ENCODE data around the gene TMEM17. TPM values are rescaled to one million over a fixed set of nuclear protein-coding genes. Genes with fewer than 3 reads are reported as not detected.

Gene TMEM17
- total and polyA plus RNA-seq, 2 donors (not counting 3 experiments of a cell fraction or from before 2014, with no cell fraction given), result 0.91 to 2.0 TPM

- intact Hi-C loops (cut with micrococcal nuclease) (no loop called here), dilution Hi-C loops (cut with MboI; ENCODE audit: extremely low pct_ligation_motif_present, low sequenced_read_pairs) (no loop called here)
- H3K4me2 ChIP-seq (ENCODE audit: insufficient read depth, low read length), result no peak overlapping the region
- H3K4me1 ChIP-seq (ENCODE audit: control insufficient read depth, extremely low read depth, insufficient read depth, low read length), result peaks cover 5% of the 10 kb centered on the region
- no peaks in the 10 kb centered on the region for H3K9me3 ChIP-seq (replicated peaks; ENCODE audit: control insufficient read depth, insufficient read depth, low read length)
- H3K27ac ChIP-seq (ENCODE audit: insufficient read depth, low read depth, low read length), result no peak overlapping the region
- no peak overlapping the region for H2AFZ ChIP-seq (ENCODE audit: low read depth, low read length)
- H3K9me1 ChIP-seq (replicated peaks; ENCODE audit: control insufficient read depth, extremely low read depth, insufficient read depth, low read length), result no peaks in the 10 kb centered on the region
- no peaks in the 10 kb centered on the region for H3K36me3 ChIP-seq (ENCODE audit: control insufficient read depth in 2 of 2, extremely low read depth in 1 of 2, insufficient read depth in 2 of 2, low read length in 2 of 2)
- H3K79me2 ChIP-seq (ENCODE audit: control insufficient read depth, insufficient read depth, low read length), result no peaks in the 10 kb centered on the region
- BruUV-seq (replicated peaks), result no TSS peak
- H4K20me1 ChIP-seq (replicated peaks; ENCODE audit: control insufficient read depth, extremely low read depth, insufficient read depth, low read length), result no peaks in the 10 kb centered on the region
- H3K4me3 ChIP-seq (replicated peaks in 1 of 3; ENCODE audit: insufficient read depth in 1 of 3, low read depth in 1 of 3, low read length in 3 of 3), result no peak overlapping the region
- FAIRE-seq (no peak), DNase-seq (ENCODE audit: low read depth, low spot score) (no peak)
- H3K27me3 ChIP-seq (ENCODE audit: control insufficient read depth in 2 of 2, insufficient read depth in 2 of 2, low read length in 2 of 2), result no peaks in the 10 kb centered on the region
- ChIA-PET CTCF (interaction anchor here (0.9 to 1.1 kb wide), 2 partner anchors 26 to 43 kb away, joined by 3 read pairs; partner anchors contain the start of gene TMEM17), POLR2A (no interaction called here)
- TF ChIP-seq, protein P1, sequence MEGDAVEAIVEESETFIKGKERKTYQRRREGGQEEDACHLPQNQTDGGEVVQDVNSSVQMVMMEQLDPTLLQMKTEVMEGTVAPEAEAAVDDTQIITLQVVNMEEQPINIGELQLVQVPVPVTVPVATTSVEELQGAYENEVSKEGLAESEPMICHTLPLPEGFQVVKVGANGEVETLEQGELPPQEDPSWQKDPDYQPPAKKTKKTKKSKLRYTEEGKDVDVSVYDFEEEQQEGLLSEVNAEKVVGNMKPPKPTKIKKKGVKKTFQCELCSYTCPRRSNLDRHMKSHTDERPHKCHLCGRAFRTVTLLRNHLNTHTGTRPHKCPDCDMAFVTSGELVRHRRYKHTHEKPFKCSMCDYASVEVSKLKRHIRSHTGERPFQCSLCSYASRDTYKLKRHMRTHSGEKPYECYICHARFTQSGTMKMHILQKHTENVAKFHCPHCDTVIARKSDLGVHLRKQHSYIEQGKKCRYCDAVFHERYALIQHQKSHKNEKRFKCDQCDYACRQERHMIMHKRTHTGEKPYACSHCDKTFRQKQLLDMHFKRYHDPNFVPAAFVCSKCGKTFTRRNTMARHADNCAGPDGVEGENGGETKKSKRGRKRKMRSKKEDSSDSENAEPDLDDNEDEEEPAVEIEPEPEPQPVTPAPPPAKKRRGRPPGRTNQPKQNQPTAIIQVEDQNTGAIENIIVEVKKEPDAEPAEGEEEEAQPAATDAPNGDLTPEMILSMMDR (IDR thresholded peaks at IDR 0.05; ENCODE audit: extremely low read depth in 1 of 2, insufficient read depth in 1 of 2, low read depth in 1 of 2, low read length in 2 of 2), result no peak
- TF ChIP-seq POLR2A (IDR thresholded peaks at IDR 0.05; ENCODE audit: low read depth, low read length) (no peak), EZH2 (IDR thresholded peaks at IDR 0.05; ENCODE audit: borderline replicate concordance, low read depth, low read length, severe bottlenecking) (no peak), POLR2AphosphoS5 (IDR thresholded peaks at IDR 0.05; ENCODE audit: insufficient read depth, low read depth, low read length) (no peak), FOS (IDR thresholded peaks at IDR 0.05; ENCODE audit: borderline replicate concordance, insufficient read depth, low read length) (no peak), JUN (IDR thresholded peaks at IDR 0.05; ENCODE audit: borderline replicate concordance, insufficient read depth, insufficient read length, low read depth) (no peak), MAX (IDR thresholded peaks at IDR 0.05; ENCODE audit: insufficient read depth, insufficient read length) (no peak), MYC (IDR thresholded peaks at IDR 0.05; ENCODE audit: low read depth, low read length) (no peak), GATA2 (IDR thresholded peaks at IDR 0.05; ENCODE audit: insufficient read depth, insufficient read length, low read depth, low read length) (no peak)
- no peak overlapping the region for H3K9ac ChIP-seq (replicated peaks; ENCODE audit: extremely low read depth, insufficient read depth, low read length)
Observed at GRCh38 chr2:62462211-62462610, 43.8 kb downstream of the TMEM17 start.
